HEK293 (cell line): ENCODE measurements around the gene SCAF1.

Source experiments
- GLI2 ChIP-seq: fragments of 450-650 bp; formaldehyde crosslinking; IDR thresholded peaks from 2 replicates; pipeline ENCODE4; 2017; ENCODE audit warnings: missing biosample characterization, missing genetic modification characterization, low read depth, borderline replicate concordance
- GLIS1 ChIP-seq: fragments of 450-650 bp; formaldehyde crosslinking; IDR thresholded peaks from 2 replicates; pipeline ENCODE4 v1.5.1; 2016; ENCODE audit warnings: missing biosample characterization, missing genetic modification characterization
- HOXD13 ChIP-seq: sonication (generic); formaldehyde crosslinking; IDR thresholded peaks from 2 replicates; pipeline ENCODE4 v1.8.0; 2022; ENCODE audit warnings: missing genetic modification reagents, borderline replicate concordance
- IKZF3 ChIP-seq: fragments of 450-650 bp; IDR thresholded peaks from 2 replicates; pipeline ENCODE4 v1.5.0; 2018; ENCODE audit warnings: missing biosample characterization, mild to moderate bottlenecking, missing genetic modification characterization, moderate library complexity
- KLF16 ChIP-seq: fragments of 450-650 bp; formaldehyde crosslinking; IDR thresholded peaks from 2 replicates; pipeline ENCODE4 v1.5.1; 2017; ENCODE audit warnings: missing biosample characterization, missing genetic modification characterization
- KLF8 ChIP-seq: fragments of 450-650 bp; formaldehyde crosslinking; IDR thresholded peaks from 2 replicates; pipeline ENCODE4 v1.5.1; 2016; ENCODE audit warnings: missing biosample characterization, missing genetic modification characterization
- PRDM1 ChIP-seq: fragments of 450-650 bp; formaldehyde crosslinking; IDR thresholded peaks from 2 replicates; pipeline ENCODE4; 2016; ENCODE audit warnings: missing biosample characterization, missing genetic modification characterization
- SP2 ChIP-seq: fragments of 450-650 bp; formaldehyde crosslinking; IDR thresholded peaks from 2 replicates; pipeline ENCODE4 v1.5.1; 2016; ENCODE audit warnings: missing biosample characterization, missing genetic modification characterization
- SP3 ChIP-seq: fragments of 450-650 bp; formaldehyde crosslinking; IDR thresholded peaks from 2 replicates; pipeline ENCODE4 v1.5.1; 2016; ENCODE audit warnings: missing biosample characterization, missing genetic modification characterization
- SP7 ChIP-seq: fragments of 450-650 bp; formaldehyde crosslinking; IDR thresholded peaks from 2 replicates; pipeline ENCODE4 v1.5.1; 2016; ENCODE audit warnings: missing biosample characterization, missing genetic modification characterization
- TCF7L2 ChIP-seq: IDR thresholded peaks from 2 replicates; pipeline ENCODE4 v1.6.1; 2011; ENCODE audit warnings: low read depth, mild to moderate bottlenecking, inconsistent platforms, low read length, moderate library complexity, borderline replicate concordance
- ZBTB20 ChIP-seq: fragments of 450-650 bp; formaldehyde crosslinking; IDR thresholded peaks from 2 replicates; pipeline ENCODE4 v1.5.1; 2016; ENCODE audit warnings: missing biosample characterization, missing genetic modification characterization
- ZBTB21 ChIP-seq: fragments of 450-650 bp; formaldehyde crosslinking; IDR thresholded peaks from 2 replicates; pipeline ENCODE4 v1.5.1; 2017; ENCODE audit warnings: missing biosample characterization, missing genetic modification characterization
- ZFHX2 ChIP-seq: fragments of 450-650 bp; formaldehyde crosslinking; conservative IDR thresholded peaks from 2 replicates; pipeline ENCODE4 v1.5.1; 2016; ENCODE audit warnings: missing biosample characterization, missing genetic modification characterization
- ZNF114 ChIP-seq: fragments of 450-650 bp; formaldehyde crosslinking; IDR thresholded peaks from 2 replicates; pipeline ENCODE4 v1.5.0; 2017; ENCODE audit warnings: missing biosample characterization, missing genetic modification characterization
- ZNF138 ChIP-seq: fragments of 450-650 bp; formaldehyde crosslinking; IDR thresholded peaks from 2 replicates; pipeline ENCODE4 v1.5.1; 2016; ENCODE audit warnings: missing biosample characterization, missing genetic modification characterization, borderline replicate concordance
- ZNF223 ChIP-seq: fragments of 450-650 bp; formaldehyde crosslinking; IDR thresholded peaks from 2 replicates; pipeline ENCODE4 v1.5.1; 2016; ENCODE audit warnings: missing biosample characterization, missing genetic modification characterization
- ZNF311 ChIP-seq: fragments of 450-650 bp; formaldehyde crosslinking; IDR thresholded peaks from 2 replicates; pipeline ENCODE4 v1.5.1; 2017; ENCODE audit warnings: missing biosample characterization, missing genetic modification characterization, borderline replicate concordance
- ZNF341 ChIP-seq: fragments of 450-650 bp; formaldehyde crosslinking; IDR thresholded peaks from 2 replicates; pipeline ENCODE4; 2016; ENCODE audit warnings: low read depth, missing biosample characterization, missing genetic modification characterization
- ZNF404 ChIP-seq: fragments of 450-650 bp; formaldehyde crosslinking; IDR thresholded peaks from 2 replicates; pipeline ENCODE4 v1.5.1; 2017; ENCODE audit warnings: missing biosample characterization, missing genetic modification characterization
- ZNF501 ChIP-seq: fragments of 450-650 bp; formaldehyde crosslinking; IDR thresholded peaks from 2 replicates; pipeline ENCODE4 v1.5.1; 2016; ENCODE audit warnings: missing biosample characterization, missing genetic modification characterization
- ZNF843 ChIP-seq: fragments of 450-650 bp; formaldehyde crosslinking; IDR thresholded peaks from 2 replicates; pipeline ENCODE4 v1.5.1; 2016; ENCODE audit warnings: missing biosample characterization, missing genetic modification characterization
- TF ChIP-seq, protein P1 (sequence below): fragments of 450-650 bp; formaldehyde crosslinking; optimal IDR thresholded peaks from 2 replicates; pipeline ENCODE3; 2016; ENCODE audit warnings: missing biosample characterization, mild to moderate bottlenecking, missing genetic modification characterization
- TF ChIP-seq, protein P2 (sequence below): fragments of 450-650 bp; formaldehyde crosslinking; IDR thresholded peaks from 2 replicates; pipeline ENCODE4 v1.5.1; 2016; ENCODE audit warnings: missing biosample characterization, missing genetic modification characterization, borderline replicate concordance
- TF ChIP-seq, protein P3 (sequence below): fragments of 450-650 bp; formaldehyde crosslinking; IDR thresholded peaks from 2 replicates; pipeline ENCODE4 v1.5.1; 2016; ENCODE audit warnings: missing biosample characterization, missing genetic modification characterization
- TF ChIP-seq, protein P4 (sequence below): fragments of 450-650 bp; formaldehyde crosslinking; IDR thresholded peaks from 2 replicates; pipeline ENCODE4 v1.5.1; 2017; ENCODE audit warnings: missing biosample characterization, missing genetic modification characterization
- TF ChIP-seq, protein P5 (sequence below): fragments of 450-650 bp; formaldehyde crosslinking; IDR thresholded peaks from 2 replicates; pipeline ENCODE4 v1.5.0; 2017; ENCODE audit warnings: missing biosample characterization, missing genetic modification characterization, borderline replicate concordance
- TF ChIP-seq, protein P6 (sequence below): fragments of 450-650 bp; formaldehyde crosslinking; IDR thresholded peaks from 2 replicates; pipeline ENCODE4 v1.5.1; 2016; ENCODE audit warnings: missing biosample characterization, missing genetic modification characterization

The SCAF1 gene

DNA sequence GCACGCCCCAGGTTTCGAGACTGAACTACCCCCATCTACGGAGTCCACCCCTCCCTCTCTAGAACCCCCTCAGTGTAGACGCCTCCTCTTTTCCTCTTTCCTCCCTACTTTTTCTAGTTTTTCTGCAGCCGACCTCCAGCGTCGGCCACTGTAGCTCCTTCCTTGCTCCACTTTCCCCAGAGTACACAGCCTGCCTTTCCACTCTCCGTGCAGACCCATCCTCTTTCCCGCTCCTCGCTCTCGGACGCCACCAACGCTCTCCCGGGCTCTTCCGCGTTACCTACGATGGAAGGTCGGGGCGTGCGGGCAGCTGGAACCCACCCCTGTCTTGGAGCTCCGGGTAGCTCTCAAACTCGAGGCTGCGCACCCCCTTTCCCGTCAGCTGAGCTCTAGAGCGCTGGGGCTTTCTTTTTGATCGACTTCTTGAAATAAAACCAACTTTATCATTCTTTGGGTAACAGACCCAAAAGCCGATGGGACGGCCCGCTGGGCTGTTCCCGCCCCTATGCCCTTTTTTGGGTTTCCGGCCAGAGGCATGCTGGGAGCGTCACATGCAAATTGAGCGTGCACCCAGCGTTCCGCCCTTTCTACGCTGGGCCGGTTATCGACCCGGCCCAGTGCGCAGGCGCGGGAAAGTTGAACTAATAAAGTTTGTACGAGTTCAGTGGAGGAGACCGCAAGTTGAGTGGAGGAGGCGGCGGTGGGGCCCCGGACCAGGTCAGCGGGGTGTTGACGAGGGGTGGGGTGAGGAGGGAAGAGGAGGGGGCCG, 23.5 kb downstream of the SCAF1 start, which contains the start of the genes BCL2L12 and IRF3 (continued):
- TF ChIP-seq ZBTB20 (tag by site-specific recombination): peak; percentile 91
- TF ChIP-seq ZNF341 (tag by site-specific recombination): peak; percentile 94
- TF ChIP-seq, protein P1, sequence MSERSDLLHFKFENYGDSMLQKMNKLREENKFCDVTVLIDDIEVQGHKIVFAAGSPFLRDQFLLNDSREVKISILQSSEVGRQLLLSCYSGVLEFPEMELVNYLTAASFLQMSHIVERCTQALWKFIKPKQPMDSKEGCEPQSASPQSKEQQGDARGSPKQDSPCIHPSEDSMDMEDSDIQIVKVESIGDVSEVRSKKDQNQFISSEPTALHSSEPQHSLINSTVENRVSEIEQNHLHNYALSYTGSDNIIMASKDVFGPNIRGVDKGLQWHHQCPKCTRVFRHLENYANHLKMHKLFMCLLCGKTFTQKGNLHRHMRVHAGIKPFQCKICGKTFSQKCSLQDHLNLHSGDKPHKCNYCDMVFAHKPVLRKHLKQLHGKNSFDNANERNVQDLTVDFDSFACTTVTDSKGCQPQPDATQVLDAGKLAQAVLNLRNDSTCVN (tag by site-specific recombination): peak; percentile 56
- TF ChIP-seq, protein P2, sequence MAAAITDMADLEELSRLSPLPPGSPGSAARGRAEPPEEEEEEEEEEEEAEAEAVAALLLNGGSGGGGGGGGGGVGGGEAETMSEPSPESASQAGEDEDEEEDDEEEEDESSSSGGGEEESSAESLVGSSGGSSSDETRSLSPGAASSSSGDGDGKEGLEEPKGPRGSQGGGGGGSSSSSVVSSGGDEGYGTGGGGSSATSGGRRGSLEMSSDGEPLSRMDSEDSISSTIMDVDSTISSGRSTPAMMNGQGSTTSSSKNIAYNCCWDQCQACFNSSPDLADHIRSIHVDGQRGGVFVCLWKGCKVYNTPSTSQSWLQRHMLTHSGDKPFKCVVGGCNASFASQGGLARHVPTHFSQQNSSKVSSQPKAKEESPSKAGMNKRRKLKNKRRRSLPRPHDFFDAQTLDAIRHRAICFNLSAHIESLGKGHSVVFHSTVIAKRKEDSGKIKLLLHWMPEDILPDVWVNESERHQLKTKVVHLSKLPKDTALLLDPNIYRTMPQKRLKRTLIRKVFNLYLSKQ: no peak
- no peak for TF ChIP-seq PRDM1
- peak; percentile 56 for TF ChIP-seq ZNF501 (tag by site-specific recombination)
- TF ChIP-seq, protein P3, sequence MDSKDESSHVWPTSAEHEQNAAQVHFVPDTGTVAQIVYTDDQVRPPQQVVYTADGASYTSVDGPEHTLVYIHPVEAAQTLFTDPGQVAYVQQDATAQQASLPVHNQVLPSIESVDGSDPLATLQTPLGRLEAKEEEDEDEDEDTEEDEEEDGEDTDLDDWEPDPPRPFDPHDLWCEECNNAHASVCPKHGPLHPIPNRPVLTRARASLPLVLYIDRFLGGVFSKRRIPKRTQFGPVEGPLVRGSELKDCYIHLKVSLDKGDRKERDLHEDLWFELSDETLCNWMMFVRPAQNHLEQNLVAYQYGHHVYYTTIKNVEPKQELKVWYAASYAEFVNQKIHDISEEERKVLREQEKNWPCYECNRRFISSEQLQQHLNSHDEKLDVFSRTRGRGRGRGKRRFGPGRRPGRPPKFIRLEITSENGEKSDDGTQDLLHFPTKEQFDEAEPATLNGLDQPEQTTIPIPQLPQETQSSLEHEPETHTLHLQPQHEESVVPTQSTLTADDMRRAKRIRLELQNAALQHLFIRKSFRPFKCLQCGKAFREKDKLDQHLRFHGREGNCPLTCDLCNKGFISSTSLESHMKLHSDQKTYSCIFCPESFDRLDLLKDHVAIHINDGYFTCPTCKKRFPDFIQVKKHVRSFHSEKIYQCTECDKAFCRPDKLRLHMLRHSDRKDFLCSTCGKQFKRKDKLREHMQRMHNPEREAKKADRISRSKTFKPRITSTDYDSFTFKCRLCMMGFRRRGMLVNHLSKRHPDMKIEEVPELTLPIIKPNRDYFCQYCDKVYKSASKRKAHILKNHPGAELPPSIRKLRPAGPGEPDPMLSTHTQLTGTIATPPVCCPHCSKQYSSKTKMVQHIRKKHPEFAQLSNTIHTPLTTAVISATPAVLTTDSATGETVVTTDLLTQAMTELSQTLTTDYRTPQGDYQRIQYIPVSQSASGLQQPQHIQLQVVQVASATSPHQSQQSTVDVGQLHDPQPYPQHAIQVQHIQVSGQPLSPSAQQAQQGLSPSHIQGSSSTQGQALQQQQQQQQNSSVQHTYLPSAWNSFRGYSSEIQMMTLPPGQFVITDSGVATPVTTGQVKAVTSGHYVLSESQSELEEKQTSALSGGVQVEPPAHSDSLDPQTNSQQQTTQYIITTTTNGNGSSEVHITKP (tag by site-specific recombination): peak; percentile 98
- TF ChIP-seq IKZF3 (tag by site-specific recombination): peak; percentile 68
- TF ChIP-seq GLIS1 (tag by site-specific recombination): peak; percentile 61
- peak; percentile 53 for TF ChIP-seq ZFHX2 (tag by site-specific recombination)
- peak; percentile 37; the same call in 1 of the 2 replicates for TF ChIP-seq SP7 (tag by site-specific recombination)
- peak; percentile 39; the same call in 1 of the 2 replicates for TF ChIP-seq ZNF843 (tag by site-specific recombination)
- TF ChIP-seq ZNF311 (tag by site-specific recombination): no peak
- no peak for TF ChIP-seq ZNF404 (tag by site-specific recombination)
- TF ChIP-seq ZBTB21 (tag by site-specific recombination): no peak
- TF ChIP-seq ZNF114 (tag by site-specific recombination): no peak
- peak; percentile 66 for TF ChIP-seq SP2
- TF ChIP-seq, protein P4, sequence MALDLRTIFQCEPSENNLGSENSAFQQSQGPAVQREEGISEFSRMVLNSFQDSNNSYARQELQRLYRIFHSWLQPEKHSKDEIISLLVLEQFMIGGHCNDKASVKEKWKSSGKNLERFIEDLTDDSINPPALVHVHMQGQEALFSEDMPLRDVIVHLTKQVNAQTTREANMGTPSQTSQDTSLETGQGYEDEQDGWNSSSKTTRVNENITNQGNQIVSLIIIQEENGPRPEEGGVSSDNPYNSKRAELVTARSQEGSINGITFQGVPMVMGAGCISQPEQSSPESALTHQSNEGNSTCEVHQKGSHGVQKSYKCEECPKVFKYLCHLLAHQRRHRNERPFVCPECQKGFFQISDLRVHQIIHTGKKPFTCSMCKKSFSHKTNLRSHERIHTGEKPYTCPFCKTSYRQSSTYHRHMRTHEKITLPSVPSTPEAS (tag by site-specific recombination): no peak
- TF ChIP-seq GLI2 (tag by site-specific recombination): no peak
- no peak; the same call in 1 of the 2 replicates for TF ChIP-seq KLF16
- peak; percentile 26; the same call in 1 of the 2 replicates for TF ChIP-seq KLF8 (tag by site-specific recombination)
- TF ChIP-seq ZNF223 (tag by site-specific recombination): no peak
- TF ChIP-seq, protein P5, sequence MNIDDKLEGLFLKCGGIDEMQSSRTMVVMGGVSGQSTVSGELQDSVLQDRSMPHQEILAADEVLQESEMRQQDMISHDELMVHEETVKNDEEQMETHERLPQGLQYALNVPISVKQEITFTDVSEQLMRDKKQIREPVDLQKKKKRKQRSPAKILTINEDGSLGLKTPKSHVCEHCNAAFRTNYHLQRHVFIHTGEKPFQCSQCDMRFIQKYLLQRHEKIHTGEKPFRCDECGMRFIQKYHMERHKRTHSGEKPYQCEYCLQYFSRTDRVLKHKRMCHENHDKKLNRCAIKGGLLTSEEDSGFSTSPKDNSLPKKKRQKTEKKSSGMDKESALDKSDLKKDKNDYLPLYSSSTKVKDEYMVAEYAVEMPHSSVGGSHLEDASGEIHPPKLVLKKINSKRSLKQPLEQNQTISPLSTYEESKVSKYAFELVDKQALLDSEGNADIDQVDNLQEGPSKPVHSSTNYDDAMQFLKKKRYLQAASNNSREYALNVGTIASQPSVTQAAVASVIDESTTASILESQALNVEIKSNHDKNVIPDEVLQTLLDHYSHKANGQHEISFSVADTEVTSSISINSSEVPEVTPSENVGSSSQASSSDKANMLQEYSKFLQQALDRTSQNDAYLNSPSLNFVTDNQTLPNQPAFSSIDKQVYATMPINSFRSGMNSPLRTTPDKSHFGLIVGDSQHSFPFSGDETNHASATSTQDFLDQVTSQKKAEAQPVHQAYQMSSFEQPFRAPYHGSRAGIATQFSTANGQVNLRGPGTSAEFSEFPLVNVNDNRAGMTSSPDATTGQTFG: no peak
- no peak for TF ChIP-seq ZNF138 (tag by site-specific recombination)
- no peak; the same call in 1 of the 2 replicates for TF ChIP-seq TCF7L2
- no peak for TF ChIP-seq HOXD13 (CRISPR knock-in tag)
- peak; percentile 61 for TF ChIP-seq SP3 (tag by site-specific recombination)
- TF ChIP-seq, protein P6, sequence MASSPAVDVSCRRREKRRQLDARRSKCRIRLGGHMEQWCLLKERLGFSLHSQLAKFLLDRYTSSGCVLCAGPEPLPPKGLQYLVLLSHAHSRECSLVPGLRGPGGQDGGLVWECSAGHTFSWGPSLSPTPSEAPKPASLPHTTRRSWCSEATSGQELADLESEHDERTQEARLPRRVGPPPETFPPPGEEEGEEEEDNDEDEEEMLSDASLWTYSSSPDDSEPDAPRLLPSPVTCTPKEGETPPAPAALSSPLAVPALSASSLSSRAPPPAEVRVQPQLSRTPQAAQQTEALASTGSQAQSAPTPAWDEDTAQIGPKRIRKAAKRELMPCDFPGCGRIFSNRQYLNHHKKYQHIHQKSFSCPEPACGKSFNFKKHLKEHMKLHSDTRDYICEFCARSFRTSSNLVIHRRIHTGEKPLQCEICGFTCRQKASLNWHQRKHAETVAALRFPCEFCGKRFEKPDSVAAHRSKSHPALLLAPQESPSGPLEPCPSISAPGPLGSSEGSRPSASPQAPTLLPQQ: peak; percentile 93
